Measurements from ENCODE around the gene METTL22.
"Not testable (repeated sequence)": the region's sequence is repeated elsewhere in the genome, so short reads cannot be mapped to it uniquely, and the experiment has no call there.

METTL22 gene

DNA sequence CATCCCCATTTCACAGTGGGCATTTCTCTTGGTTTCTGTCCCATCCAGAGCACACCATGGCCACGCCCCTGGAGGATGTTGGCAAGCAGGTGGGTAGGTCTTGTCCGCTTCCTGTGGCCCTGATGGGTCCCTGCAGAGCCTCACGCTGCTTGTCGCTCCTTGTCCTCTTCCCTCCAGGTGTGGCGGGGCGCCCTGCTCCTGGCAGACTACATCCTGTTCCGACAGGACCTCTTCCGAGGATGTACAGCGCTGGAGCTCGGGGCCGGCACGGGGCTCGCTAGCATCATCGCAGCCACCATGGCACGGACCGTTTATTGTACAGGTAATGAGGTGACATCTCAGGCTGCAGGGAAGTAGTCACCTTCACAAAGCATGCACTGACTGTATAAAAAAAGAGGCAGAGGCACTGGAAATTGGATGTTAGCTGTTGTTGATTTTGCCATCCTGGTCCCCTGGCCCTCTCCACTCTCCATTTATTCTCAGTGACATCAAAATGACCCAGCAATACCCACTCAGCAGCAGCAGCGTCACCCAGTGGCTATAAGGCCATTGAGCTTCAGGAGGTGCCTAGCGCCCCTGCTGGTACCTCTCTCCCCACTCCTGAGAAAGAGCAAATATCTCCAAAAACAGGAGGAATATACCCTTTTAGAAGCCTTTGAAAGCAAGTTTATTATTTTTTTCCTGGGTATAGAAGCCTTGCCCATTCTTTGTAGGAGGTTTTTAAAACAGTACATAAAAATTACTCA is 13.7 kb downstream of the METTL22 start:
- DNase-seq = no peak

GRCh38 chr16:8639694-8640093 is 18.2 kb downstream of the METTL22 start:
- DNase-seq = no peak

- DNase-seq = no peak
These were observed 20.2 kb downstream of the METTL22 start for GRCh38 chr16:8641671-8642070.

DNA sequence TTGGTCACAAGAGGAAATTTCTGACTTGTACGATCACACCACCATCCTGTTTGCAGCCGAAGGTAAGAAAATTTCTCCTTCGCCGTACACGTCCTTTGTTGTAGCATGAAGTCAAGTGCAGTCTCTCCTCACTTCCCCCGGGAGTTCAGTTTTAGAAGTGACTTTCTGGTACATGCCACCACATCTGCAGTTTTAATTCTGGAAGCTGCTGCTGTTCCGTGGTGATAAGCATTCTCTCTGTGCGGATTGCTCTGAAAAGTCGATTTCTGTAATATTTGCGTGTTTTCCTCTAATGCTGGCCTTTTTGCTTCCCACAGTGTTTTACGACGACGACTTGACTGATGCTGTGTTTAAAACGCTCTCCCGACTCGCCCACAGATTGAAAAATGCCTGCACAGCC is 20.6 kb downstream of the METTL22 start:
- no peak for DNase-seq

GRCh38 chr16:8644211-8645140 is 23.0 kb downstream of the METTL22 start:
- DNase-seq = peak; percentile 12

DNA sequence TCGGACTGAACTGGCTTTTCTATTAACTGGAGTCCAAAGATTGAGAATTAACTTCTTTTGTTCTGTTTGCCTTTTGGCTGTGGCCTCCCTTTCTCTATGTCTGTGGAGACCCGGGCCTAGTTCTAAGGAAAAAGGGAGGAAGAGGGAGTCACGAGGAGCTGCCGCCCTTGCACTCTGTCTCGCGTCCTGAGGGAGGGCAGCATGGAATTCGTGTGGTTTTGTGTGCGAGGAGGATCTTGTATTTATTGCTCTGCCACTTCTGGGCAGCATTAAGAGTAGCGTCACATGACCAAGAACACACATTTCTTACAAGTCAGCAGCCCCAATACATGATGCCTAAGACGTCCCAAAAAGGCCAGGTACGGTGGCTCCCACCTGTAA is 23.6 kb downstream of the METTL22 start:
- DNase-seq = no peak

GRCh38 chr16:8645831-8646230 is 24.3 kb downstream of the METTL22 start:
- DNase-seq = no peak

DNA sequence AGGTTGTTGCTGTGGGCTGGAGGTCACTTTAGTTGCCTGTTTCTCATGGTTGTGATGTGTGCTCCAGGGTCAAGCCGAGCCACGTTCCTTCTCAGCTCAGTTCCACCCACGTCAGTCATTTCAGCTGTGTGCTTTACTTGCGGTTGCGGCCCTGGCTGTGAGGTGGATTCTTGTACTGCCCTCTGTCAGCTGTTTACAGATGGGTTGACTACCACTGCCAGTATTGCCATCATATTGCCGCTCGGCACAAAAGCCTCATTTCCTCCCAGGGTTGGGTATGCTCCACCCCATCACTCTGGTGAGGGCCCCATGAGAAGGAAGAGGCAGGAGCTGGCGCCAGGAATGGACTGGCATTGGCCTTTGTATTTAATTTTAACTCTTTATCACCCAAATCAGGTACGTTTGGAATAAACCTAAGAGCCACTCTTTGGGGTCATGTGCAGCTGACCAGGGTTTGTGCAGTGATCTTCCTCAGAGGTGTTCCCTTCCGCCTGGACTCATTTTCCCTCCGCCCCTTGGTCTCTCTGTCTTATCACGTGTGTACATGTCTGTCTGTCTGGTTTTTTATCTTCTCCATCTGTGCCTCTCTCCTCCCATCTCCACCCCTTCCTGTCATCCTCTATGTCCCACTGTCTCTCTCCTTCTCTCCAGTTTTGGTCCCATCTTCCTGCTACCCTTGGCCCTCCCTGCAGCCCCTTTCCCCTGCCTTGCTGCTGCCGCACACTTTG is 25.0 kb downstream of the METTL22 start:
- DNase-seq = no peak

- no peak for DNase-seq
These were observed 26.3 kb downstream of the METTL22 start for GRCh38 chr16:8647721-8648318.

DNA sequence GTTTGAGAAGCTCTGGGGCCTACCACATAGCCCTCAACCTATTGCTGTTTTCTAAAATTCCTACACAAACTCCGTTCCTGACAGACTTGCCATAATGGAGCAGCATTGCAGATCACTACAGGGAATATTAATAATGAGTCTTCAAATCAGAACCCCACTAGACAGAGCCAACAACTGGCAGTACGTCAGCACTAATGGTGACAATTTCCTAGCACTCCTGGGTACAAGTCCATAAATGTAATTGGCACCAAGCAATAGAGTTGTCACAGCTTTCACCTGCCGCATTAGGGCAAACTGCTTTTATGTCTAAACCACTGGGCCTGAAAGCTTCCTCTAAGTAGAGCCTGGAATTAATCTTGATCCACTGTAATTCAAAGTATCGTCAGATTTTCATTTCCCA is 27.4 kb downstream of the METTL22 start:
- no peak for DNase-seq

GRCh38 chr16:8649829-8650554 is 28.5 kb downstream of the METTL22 start:
- no peak for DNase-seq

GRCh38 chr16:8651958-8652357 is 30.5 kb downstream of the METTL22 start:
- not testable (repeated sequence) for DNase-seq

- DNase-seq = peak; percentile 56
These were observed 33.8 kb downstream of the METTL22 start for GRCh38 chr16:8655184-8655717.

DNA sequence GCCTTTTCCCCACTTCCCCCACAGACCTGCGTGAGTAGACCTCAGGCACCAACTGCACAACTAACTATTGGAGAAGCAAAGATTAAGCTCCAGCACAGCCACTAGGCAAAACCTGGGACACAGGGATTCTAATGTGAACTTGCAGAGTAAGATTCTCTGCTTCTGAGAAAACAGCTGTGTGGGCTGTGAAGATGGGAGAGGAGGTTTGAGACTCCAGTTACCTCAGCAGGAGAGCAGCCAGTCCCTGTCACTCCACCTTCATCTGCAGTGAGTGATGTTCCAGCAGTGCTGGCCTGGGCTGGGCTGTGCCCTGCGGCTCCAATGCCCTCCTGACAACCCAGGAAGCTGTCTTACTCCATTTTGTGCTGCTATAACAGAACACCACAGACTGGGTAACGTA is 34.9 kb downstream of the METTL22 start:
- DNase-seq = no peak

DNA sequence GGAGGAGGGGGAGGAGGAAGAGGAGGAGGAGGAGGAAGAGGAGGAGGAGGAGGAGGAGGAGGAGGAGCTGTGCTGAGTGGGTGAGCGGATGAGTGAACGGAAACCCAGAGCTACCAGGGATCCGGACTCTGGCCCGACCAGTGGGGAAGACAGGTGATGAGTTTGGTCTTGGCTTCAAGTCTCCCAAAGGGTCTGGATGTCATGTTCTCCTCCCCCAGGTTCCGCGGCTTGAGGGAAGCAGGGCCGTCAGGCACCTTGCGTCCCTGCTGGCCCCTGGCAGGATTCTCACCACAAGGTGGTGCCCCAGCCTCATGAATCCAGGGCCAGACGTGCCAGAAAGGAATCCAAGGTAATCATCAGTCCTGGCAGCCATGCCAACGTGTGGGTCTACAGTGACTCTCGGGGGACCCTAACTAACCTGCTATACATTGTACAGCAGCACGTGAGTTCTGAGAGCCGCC is 39.4 kb downstream of the METTL22 start:
- peak; percentile 63 for DNase-seq

DNA sequence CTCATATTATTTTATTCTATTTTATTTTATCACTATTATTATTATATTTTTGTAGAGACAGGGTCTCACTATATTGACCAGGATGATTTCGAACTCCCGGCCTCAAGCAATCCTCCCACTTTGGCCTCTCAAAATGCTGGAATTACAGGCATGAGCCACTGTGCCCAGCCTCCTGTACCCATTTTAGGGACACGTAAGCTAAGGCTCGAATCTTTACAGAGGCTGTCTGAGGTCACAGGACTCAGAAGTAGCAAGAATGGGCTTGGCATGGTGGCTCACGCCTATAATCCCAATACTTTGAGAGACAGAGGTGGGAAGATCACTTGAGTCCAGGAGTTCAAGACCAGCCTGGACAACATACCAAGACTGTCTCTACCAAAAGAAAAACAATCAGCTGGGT is 40.2 kb downstream of the METTL22 start:
- DNase-seq = no peak

DNA sequence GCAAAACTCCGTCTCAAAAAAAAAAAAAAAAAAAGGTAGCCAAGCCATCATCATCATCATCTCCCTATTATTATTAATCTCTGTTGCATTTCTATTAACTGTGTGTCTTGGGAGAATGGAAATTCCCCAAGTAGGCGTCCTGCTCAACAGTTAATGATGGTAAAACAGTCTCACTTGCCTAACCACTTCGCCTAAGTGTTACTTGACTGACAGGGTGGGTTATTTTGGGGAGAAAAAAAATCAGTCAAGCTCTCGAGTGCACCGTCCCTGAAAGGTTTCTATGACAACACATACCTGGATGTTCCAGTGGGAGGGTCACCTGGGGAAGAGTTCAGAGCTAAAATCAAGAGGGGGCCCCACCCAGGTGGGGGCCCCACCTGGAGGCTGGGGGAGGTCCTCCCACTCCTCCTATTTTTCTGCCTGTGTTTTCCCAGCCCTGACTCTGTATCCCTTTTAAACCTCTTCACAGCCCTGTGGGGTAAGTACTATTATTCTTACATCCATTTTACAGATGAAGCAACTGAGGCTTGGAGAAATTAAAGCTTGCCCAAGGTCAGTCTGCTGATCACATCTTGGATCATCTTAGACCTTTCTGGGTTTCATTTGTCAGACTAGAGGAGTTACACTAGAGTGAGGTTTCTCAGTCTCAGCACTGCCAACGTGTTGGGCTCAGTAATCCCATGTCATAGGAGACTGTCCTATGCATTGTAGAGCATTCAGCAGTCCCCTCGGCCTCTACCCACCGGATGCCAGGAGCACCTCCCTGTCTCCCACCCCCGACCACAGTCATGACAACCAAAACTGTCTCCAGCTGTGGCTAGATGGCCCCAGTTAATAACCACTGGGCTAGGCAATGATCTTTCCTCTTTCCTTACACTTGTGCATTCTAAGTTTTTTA is 41.9 kb downstream of the METTL22 start:
- DNase-seq = no peak

- no peak for DNase-seq
These were observed 44.0 kb downstream of the METTL22 start for GRCh38 chr16:8665529-8665928.

DNA sequence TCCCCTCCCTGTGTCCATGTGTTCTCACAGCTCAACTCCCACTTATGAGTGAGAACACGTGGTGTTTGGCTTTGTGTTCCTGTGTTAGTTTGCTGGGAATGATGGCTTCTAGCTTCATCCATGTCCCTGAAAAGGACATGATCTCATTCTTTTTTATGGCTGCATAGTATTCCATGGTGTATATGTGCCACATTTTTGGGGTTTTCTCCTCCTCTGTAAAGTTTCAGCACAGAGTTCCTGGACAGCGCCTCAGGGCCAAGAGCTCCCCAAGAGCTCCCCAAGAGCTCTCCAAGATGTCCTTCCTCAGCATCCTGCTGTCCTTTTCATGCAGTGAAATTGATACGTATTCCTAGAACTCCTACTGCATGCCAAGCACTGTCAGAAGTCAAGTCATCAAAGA is 46.0 kb downstream of the METTL22 start:
- no peak for DNase-seq

DNA sequence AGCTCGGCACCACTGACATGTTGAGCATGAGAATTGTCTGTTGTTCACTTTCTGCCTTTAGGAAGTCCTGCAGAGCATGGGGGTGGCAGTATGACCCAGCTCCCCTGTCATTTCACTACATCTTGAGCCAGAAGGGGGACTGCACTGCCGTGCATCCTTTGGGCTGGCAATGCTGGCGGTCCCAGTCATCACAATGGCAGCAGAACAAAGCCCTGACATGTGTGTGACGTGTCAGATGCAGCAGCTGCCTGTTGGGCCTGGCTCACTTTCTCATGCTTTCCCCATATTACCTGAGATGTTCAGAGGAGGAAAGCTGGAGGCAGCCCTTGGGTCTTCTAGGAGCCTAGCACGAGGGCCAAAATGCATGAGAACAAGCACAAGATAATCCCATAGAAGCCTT is 46.6 kb downstream of the METTL22 start:
- DNase-seq = no peak

DNA sequence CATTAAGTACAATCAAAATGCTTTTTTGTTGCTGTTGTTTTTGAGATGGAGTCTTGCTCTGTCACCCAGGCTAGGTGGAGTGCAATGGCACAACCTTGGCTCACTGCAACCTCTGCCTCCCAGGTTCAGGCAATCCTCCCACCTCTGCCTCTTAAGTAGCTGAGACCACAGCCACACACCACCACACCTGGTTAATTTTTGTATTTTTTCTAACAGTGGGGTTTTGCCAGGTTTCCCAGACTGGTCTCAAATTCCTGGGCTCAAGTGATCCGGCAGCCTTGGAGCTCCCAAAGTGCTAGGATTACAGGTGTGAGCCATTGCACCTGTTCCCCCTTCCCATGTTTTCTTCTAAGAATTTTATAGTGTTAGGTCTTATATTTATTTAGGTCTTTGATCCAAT is 48.0 kb downstream of the METTL22 start:
- no peak for DNase-seq

Data from activated CD4-positive, alpha-beta T cell treated with anti-CD3 and anti-CD28 coated beads, Interleukin-2, Interleukin-6, amounts not matched to agents 100 ng/mL and 50 ng/mL, durations not matched to agents 16 hours and 8 hours (primary cell).